Fibroblast of pulmonary artery (primary cell): ENCODE results near the gene TRMT112.

ENCODE experiments used
- DNase-seq: peaks from one replicate; pipeline ENCODE4 v3.0.0-alpha.2; 2010; ENCODE audit warnings: low read depth
- H3K4me3 ChIP-seq: replicated peaks from 2 replicates; pipeline ENCODE4 v1.5.1; 2011; ENCODE audit warnings: low read depth, mild to moderate bottlenecking, control low read depth, low read length, moderate library complexity
- CTCF ChIP-seq: IDR thresholded peaks from 2 replicates; pipeline ENCODE4 v1.5.1; 2011; ENCODE audit warnings: mild to moderate bottlenecking, control low read depth, low read length, inconsistent platforms; ENCODE audit errors: missing control alignments

The TRMT112 gene

GRCh38 chr11:64337538-64338249, 20.3 kb upstream of the TRMT112 start:
- DNase-seq = peak; percentile 22
- no peak overlapping the region for H3K4me3 ChIP-seq
- no peak for TF ChIP-seq CTCF

- no peak overlapping the region for H3K4me3 ChIP-seq
- peak; percentile 81 for DNase-seq
- no peak for TF ChIP-seq CTCF
Observed at GRCh38 chr11:64334764-64335735, 17.7 kb upstream of the TRMT112 start.

GRCh38 chr11:64333556-64333955, 16.2 kb upstream of the TRMT112 start:
- TF ChIP-seq CTCF = no peak
- H3K4me3 ChIP-seq = no peak overlapping the region
- DNase-seq = no peak

- peak; percentile 77 for TF ChIP-seq CTCF
- H3K4me3 ChIP-seq = no peak overlapping the region
- peak; percentile 85 for DNase-seq
Observed at GRCh38 chr11:64331569-64332371, 14.4 kb upstream of the TRMT112 start.

GRCh38 chr11:64330888-64331287, 13.5 kb upstream of the TRMT112 start:
- no peak overlapping the region for H3K4me3 ChIP-seq
- no peak for DNase-seq
- no peak for TF ChIP-seq CTCF

GRCh38 chr11:64327993-64328392, 10.6 kb upstream of the TRMT112 start:
- no peak overlapping the region for H3K4me3 ChIP-seq
- DNase-seq = no peak
- no peak for TF ChIP-seq CTCF
